Right atrium auricular region (tissue), 2 donors: ENCODE results near the gene GALNT10. TPM values are rescaled to one million over a fixed set of nuclear protein-coding genes. Genes with fewer than 3 reads are reported as not detected.

Source experiments
- DNase-seq: peaks from one replicate; pipeline ENCODE4 v3.0.0-alpha.2; 2019; ENCODE audit warnings: low spot score
- H3K27ac ChIP-seq, 2 donors: fragments of 200-600 bp; sonication (generic); 1 replicate in 1 of 2; 2 replicates in 1 of 2; pipeline ENCODE4 v1.5.1; 2016 to 2019
- H3K27me3 ChIP-seq, 2 donors: fragments of 200-600 bp; sonication (generic); one replicate each; pipeline versions ENCODE4 v1.5.1 to v1.6.0; 2017 to 2019
- H3K36me3 ChIP-seq: fragments of 200-600 bp; sonication (generic); one replicate; pipeline ENCODE4 v1.5.1; 2016
- H3K4me1 ChIP-seq, 2 donors: fragments of 200-600 bp; sonication (generic); one replicate each; pipeline versions ENCODE4 v1.5.1 to v1.6.0; 2017 to 2019
- H3K4me3 ChIP-seq, 2 donors: fragments of 200-600 bp; sonication (generic); 1 replicate in 1 of 2; 2 replicates in 1 of 2; pipeline ENCODE4 v1.5.1; 2017 to 2019; ENCODE audit warnings: mild to moderate bottlenecking in 1 of 2, moderate library complexity in 1 of 2
- H3K9me3 ChIP-seq, 2 donors: fragments of 200-600 bp; sonication (generic); one replicate each; pipeline ENCODE4 v1.5.1; 2019
- total RNA-seq, 2 donors: library from RNA; depleted of rRNA; stranded (reverse); fragments of >200 nt; gene quantifications; one replicate each; pipeline ENCODE4 v1.1.0, GENCODE V29; 2016
- TF ChIP-seq, protein P1 (sequence below), 2 donors: fragments of 200-600 bp; sonication (generic); IDR thresholded peaks; one replicate each; pipeline ENCODE4 v1.5.1; 2019; ENCODE audit warnings: antibody characterized with exemption in 2 of 2

The GALNT10 gene
- total RNA-seq, 2 donors from 2014 or later: 13.2 to 18.4 TPM

DNA sequence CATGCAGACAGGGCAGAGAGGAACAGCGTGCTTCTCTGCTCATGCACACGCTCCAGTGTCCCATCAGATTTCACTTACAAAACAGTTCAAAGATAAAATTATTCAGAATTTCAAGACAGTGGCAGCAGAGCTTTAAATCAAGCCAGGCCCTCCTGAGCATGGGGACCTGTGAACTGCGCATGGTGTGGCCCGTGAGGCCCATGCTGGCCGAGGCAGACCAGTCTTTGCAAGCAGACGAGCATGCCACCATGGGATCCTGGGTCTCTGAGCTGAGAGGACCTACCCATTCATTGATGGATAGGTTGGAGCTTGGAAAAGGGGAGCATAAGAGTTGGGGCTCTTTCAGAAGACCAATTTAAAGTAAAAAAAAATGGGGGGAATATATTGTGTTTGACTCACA lies 220.3 kb downstream of the GALNT10 start:
- H3K4me1 ChIP-seq: no peaks in the 10 kb centered on the region
- TF ChIP-seq, protein P1, sequence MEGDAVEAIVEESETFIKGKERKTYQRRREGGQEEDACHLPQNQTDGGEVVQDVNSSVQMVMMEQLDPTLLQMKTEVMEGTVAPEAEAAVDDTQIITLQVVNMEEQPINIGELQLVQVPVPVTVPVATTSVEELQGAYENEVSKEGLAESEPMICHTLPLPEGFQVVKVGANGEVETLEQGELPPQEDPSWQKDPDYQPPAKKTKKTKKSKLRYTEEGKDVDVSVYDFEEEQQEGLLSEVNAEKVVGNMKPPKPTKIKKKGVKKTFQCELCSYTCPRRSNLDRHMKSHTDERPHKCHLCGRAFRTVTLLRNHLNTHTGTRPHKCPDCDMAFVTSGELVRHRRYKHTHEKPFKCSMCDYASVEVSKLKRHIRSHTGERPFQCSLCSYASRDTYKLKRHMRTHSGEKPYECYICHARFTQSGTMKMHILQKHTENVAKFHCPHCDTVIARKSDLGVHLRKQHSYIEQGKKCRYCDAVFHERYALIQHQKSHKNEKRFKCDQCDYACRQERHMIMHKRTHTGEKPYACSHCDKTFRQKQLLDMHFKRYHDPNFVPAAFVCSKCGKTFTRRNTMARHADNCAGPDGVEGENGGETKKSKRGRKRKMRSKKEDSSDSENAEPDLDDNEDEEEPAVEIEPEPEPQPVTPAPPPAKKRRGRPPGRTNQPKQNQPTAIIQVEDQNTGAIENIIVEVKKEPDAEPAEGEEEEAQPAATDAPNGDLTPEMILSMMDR (IDR thresholded peaks at IDR 0.05): no peak
- peaks cover 17% of the 10 kb centered on the region for H3K36me3 ChIP-seq

GRCh38 chr5:154411338-154411737 lies 220.8 kb downstream of the GALNT10 start:
- no peaks in the 10 kb centered on the region for H3K27me3 ChIP-seq
- no peak for DNase-seq
- H3K4me3 ChIP-seq: no peak overlapping the region
- H3K36me3 ChIP-seq: peaks cover 17% of the 10 kb centered on the region
- H3K27ac ChIP-seq: no peak overlapping the region
- no peaks in the 10 kb centered on the region for H3K9me3 ChIP-seq
- H3K4me1 ChIP-seq: no peaks in the 10 kb centered on the region
- TF ChIP-seq, protein P1 (IDR thresholded peaks at IDR 0.05): no peak

More for the DNA sequence above, 220.3 kb downstream of the GALNT10 start:
- DNase-seq: no peak
- Histone ChIP-seq H3K27me3 (no peaks in the 10 kb centered on the region), H3K4me3 (no peak overlapping the region), H3K9me3 (no peaks in the 10 kb centered on the region), H3K27ac (no peak overlapping the region)

DNA sequence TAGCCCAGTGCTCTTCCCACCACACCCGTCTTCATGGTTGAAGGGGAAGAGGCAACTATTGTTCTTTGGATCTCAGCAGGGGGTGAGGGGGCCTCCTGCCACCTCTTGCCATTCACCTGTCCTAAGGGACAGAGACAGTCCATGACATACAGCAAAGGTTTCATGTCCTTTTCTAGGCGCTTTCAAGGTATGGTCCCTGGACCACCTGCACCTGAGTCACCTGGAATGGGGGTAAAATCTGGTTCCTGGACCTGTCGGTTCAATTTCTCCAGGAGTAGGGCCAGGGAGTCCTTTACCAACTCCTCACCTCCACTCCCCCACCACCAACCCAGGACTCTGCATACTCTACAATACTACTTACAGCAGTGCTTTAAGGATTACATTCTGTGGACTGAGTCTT lies 221.8 kb downstream of the GALNT10 start:
- no peaks in the 10 kb centered on the region for H3K9me3 ChIP-seq
- peaks cover 25% of the 10 kb centered on the region for H3K36me3 ChIP-seq
- H3K4me3 ChIP-seq: no peak overlapping the region
- H3K27ac ChIP-seq: no peak overlapping the region
- no peak for DNase-seq
- no peaks in the 10 kb centered on the region for H3K4me1 ChIP-seq
- no peaks in the 10 kb centered on the region for H3K27me3 ChIP-seq
- TF ChIP-seq, protein P1 (IDR thresholded peaks at IDR 0.05): no peak

DNA sequence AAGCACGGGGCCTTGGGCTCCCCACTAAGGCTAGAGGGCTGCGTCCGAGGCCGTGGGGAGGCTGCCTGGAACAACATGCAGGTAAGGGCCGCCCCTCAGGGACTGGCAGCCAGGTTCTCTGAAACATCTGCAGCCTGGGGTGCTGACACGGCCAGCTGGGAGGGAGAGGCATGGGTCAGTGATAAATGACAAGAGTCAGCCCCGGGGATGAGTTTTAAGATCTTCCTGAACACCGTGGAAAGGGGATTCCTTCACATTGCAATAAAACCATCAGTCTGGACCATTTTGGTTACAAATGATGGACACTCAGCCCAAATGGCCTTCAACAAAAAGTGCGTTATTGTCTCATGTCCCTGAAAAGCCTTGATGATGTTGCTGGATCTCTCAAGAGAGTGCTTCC lies 222.4 kb downstream of the GALNT10 start:
- no peaks in the 10 kb centered on the region for H3K9me3 ChIP-seq
- H3K4me1 ChIP-seq: no peaks in the 10 kb centered on the region
- H3K4me3 ChIP-seq: no peak overlapping the region
- no peak for DNase-seq
- no peak overlapping the region for H3K27ac ChIP-seq
- no peaks in the 10 kb centered on the region for H3K27me3 ChIP-seq
- TF ChIP-seq, protein P1 (IDR thresholded peaks at IDR 0.05): no peak
- peaks cover 29% of the 10 kb centered on the region for H3K36me3 ChIP-seq

DNA sequence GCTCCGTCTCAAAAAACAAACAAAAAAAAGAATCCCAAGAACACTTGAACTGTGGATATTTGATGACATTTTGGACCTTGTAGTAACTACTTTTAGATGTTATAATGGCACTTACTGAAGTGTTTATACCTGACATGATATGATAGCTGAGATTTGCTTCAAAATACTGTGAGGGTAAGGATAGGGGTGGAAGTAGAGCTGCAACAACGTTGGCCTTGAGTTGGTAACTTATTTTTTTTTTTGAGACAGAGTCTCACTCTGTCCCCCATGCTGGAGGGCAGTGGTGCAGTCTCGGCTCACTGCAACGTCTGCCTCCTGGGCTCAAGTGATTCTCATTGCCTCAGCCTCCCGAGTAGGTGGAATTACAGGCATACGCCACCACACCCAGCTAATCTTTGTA lies 224.6 kb downstream of the GALNT10 start:
- H3K27ac ChIP-seq: no peak overlapping the region
- no peaks in the 10 kb centered on the region for H3K9me3 ChIP-seq
- no peaks in the 10 kb centered on the region for H3K4me1 ChIP-seq
- no peak overlapping the region for H3K4me3 ChIP-seq
- TF ChIP-seq, protein P1 (IDR thresholded peaks at IDR 0.05): no peak
- peaks cover 26% of the 10 kb centered on the region for H3K36me3 ChIP-seq
- H3K27me3 ChIP-seq: no peaks in the 10 kb centered on the region
- no peak for DNase-seq

DNA sequence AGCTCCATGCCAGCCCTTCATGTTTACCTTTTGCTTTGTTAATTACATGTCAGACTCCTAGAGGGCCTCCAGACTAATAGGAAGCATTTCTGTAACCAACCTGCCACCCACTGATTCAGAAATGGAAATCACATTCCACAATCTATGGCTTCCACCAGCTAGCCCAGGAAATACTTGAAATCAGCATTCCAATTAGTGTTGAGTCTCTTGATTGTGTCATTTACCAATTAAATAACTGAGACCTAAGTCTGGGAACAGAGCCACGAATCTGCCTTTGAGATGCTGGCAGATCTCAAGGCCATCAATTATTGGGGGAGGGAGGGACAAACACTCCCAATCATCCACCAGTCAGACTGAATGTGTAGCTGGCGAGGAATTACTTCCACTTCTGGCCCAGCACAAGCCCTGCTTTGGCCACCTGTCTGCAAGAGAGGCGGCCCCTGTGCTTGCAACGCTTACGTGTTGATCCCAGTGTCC lies 227.8 kb downstream of the GALNT10 start:
- no peaks in the 10 kb centered on the region for H3K4me1 ChIP-seq
- no peak for DNase-seq
- no peaks in the 10 kb centered on the region for H3K9me3 ChIP-seq
- H3K27ac ChIP-seq: no peak overlapping the region
- TF ChIP-seq, protein P1 (IDR thresholded peaks at IDR 0.05): no peak
- no peak overlapping the region for H3K4me3 ChIP-seq
- H3K27me3 ChIP-seq: no peaks in the 10 kb centered on the region
- H3K36me3 ChIP-seq: peaks cover 12% of the 10 kb centered on the region
